Neural cell (in vitro differentiated cells): ENCODE measurements around the gene LIMCH1. TPM values are rescaled to one million over a fixed set of nuclear protein-coding genes. Genes with fewer than 3 reads are reported as not detected.

Experiments used
- H2AFZ ChIP-seq: fragments of 200-600, 300-800 bp; sonication (generic), shearing (Covaris generic); 2 replicates; pipeline ENCODE4 v1.6.0; 2014; ENCODE audit warnings: low read depth, mild to moderate bottlenecking, antibody characterized with exemption, low read length, moderate library complexity
- H3F3A ChIP-seq: fragments of 200-600 bp; shearing (Covaris generic); 2 replicates; pipeline ENCODE4 v1.6.1; 2016; ENCODE audit warnings: mild to moderate bottlenecking, moderate library complexity, mixed read lengths, antibody characterized with exemption, low read length; ENCODE audit not compliant: insufficient read depth, poor library complexity, severe bottlenecking
- H3K27ac ChIP-seq: fragments of 200-600, 300-800 bp; sonication (generic), shearing (Covaris generic); 2 replicates; pipeline ENCODE4 v1.5.1; 2014; ENCODE audit warnings: mild to moderate bottlenecking, low read length, moderate library complexity
- H3K27me3 ChIP-seq: fragments of 300-800, 200-600 bp; sonication (generic), shearing (Covaris generic); 2 replicates; pipeline ENCODE4 v1.6.0; 2014; ENCODE audit warnings: mild to moderate bottlenecking, low read depth, low read length, moderate library complexity; ENCODE audit not compliant: insufficient read depth
- H3K36me3 ChIP-seq: fragments of 300-800, 200-600 bp; sonication (generic), shearing (Covaris generic); 2 replicates; pipeline ENCODE4 v1.5.1; 2014; ENCODE audit warnings: mild to moderate bottlenecking, antibody characterized with exemption, low read length, moderate library complexity; ENCODE audit not compliant: insufficient read depth
- H3K4me2 ChIP-seq: fragments of 300-800, 200-600 bp; sonication (generic), shearing (Covaris generic); 2 replicates; pipeline ENCODE4 v1.6.0; 2014; ENCODE audit warnings: mild to moderate bottlenecking, low read length
- H3K4me3 ChIP-seq: fragments of 300-800, 200-600 bp; sonication (generic), shearing (Covaris generic); 2 replicates; pipeline ENCODE4 v1.5.1; 2014; ENCODE audit warnings: mild to moderate bottlenecking, low read length, moderate library complexity
- H3K79me2 ChIP-seq: fragments of 200-600 bp; shearing (Covaris generic); replicated peaks from 2 replicates; pipeline ENCODE4 v1.6.0; 2014; ENCODE audit warnings: mild to moderate bottlenecking, low read length, moderate library complexity; ENCODE audit not compliant: insufficient read depth
- H3K9ac ChIP-seq: fragments of 300-800, 200-600 bp; sonication (generic), shearing (Covaris generic); 2 replicates; pipeline ENCODE4 v1.6.1; 2016; ENCODE audit warnings: mild to moderate bottlenecking, low read length, mixed read lengths
- H3K9me2 ChIP-seq: fragments of 200-600 bp; shearing (Covaris generic); 2 replicates; pipeline ENCODE4 v1.6.1; 2016; ENCODE audit warnings: mild to moderate bottlenecking, low read length, mixed read lengths; ENCODE audit not compliant: insufficient read depth
- H3K9me3 ChIP-seq: fragments of 200-600, 300-800 bp; sonication (generic), shearing (Covaris generic); 2 replicates; pipeline ENCODE4 v1.6.1; 2016; ENCODE audit warnings: mild to moderate bottlenecking, mixed run types, low read length, moderate library complexity, mixed read lengths
- H4K20me1 ChIP-seq: fragments of 200-600 bp; shearing (Covaris generic); 2 replicates; pipeline ENCODE4 v1.6.1; 2016; ENCODE audit warnings: mild to moderate bottlenecking, mixed run types; ENCODE audit not compliant: insufficient read depth
- EP300 ChIP-seq: fragments of 450-650 bp; conservative IDR thresholded peaks from 2 replicates; pipeline ENCODE4 v1.6.1; 2014; ENCODE audit warnings: antibody characterized with exemption, mild to moderate bottlenecking, moderate library complexity; ENCODE audit not compliant: poor library complexity, severe bottlenecking
- EZH2 ChIP-seq: fragments of 200-600, 300-800 bp; shearing (Covaris generic), sonication (generic); IDR thresholded peaks from 2 replicates; pipeline ENCODE4 v1.6.1; 2014; ENCODE audit warnings: antibody characterized with exemption, low read length, borderline replicate concordance, mild to moderate bottlenecking; ENCODE audit not compliant: insufficient read depth, poor library complexity, severe bottlenecking
- MXI1 ChIP-seq: fragments of 450-650 bp; conservative IDR thresholded peaks from 2 replicates; pipeline ENCODE4 v1.6.1; 2014; ENCODE audit warnings: antibody characterized with exemption, mild to moderate bottlenecking; ENCODE audit not compliant: poor library complexity, severe bottlenecking
- POLR2AphosphoS5 ChIP-seq: IDR thresholded peaks from 2 replicates; pipeline ENCODE4 v1.6.1; 2012
- RAD21 ChIP-seq: fragments of 450-650 bp; conservative IDR thresholded peaks from 2 replicates; pipeline ENCODE4 v1.6.1; 2014; ENCODE audit warnings: antibody characterized with exemption, mild to moderate bottlenecking, moderate library complexity
- SMC3 ChIP-seq: fragments of 450-650 bp; conservative IDR thresholded peaks from 2 replicates; pipeline ENCODE4 v1.6.1; 2014; ENCODE audit warnings: antibody characterized with exemption, mild to moderate bottlenecking, moderate library complexity; ENCODE audit not compliant: poor library complexity
- TAF1 ChIP-seq: IDR thresholded peaks from 2 replicates; pipeline ENCODE4 v1.6.1; 2012; ENCODE audit warnings: low read depth
- polyA plus RNA-seq: library from polyadenylated mRNA; depleted of rRNA; stranded (reverse); fragments of >200 nt; gene quantifications from 2 replicates; pipeline ENCODE4 v1.2.3, GENCODE V29; 2014
- TF ChIP-seq, protein P1 (sequence below): IDR thresholded peaks from 2 replicates; pipeline ENCODE4 v1.6.1; 2012; ENCODE audit warnings: borderline replicate concordance
- TF ChIP-seq, protein P2 (sequence below): fragments of 450-650 bp; IDR thresholded peaks from 2 replicates; pipeline ENCODE4 v1.5.1; 2014; ENCODE audit warnings: antibody characterized with exemption, mild to moderate bottlenecking, moderate library complexity; ENCODE audit not compliant: poor library complexity, severe bottlenecking

LIMCH1 gene
- polyA plus RNA-seq, 1 donor from 2014 or later: 9.1 TPM

DNA sequence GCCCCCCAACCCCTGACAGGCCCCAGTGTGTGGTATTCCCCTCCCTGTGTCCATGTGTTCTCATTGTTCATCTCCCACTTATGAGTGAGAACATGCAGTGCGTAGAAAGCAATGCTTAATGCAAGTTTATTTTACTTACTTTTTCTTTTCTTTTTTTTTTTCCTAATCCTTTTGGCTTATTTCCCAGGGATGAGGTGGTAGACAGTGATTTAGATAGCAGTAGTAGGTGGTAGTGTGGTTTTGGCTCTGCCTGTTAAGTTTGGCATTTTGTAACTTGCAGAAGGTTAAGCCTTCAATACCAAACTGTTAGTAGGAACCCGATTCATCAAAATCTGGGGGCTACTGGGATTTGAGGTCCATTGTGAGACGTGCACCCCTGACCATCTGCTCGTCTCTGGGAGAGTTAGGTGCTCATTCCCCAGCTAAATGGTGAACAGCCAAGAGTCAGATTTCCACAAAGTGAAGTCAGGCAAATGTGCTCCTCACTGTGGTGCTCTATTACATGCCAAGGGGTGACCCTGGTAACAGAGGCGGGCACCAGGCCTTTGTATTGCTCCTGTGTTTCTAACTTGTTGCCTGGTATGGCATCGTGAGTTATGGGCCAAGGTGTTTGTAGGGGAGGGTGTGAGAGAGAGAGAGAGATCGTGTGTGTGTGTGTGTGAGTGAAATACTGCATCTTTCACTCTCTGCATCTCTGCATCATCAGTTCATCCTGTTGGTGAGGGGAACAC is 140.3 kb downstream of the LIMCH1 start:
- H3F3A ChIP-seq: no peaks in the 10 kb centered on the region
- H3K4me2 ChIP-seq: no peak overlapping the region
- TF ChIP-seq, protein P1, sequence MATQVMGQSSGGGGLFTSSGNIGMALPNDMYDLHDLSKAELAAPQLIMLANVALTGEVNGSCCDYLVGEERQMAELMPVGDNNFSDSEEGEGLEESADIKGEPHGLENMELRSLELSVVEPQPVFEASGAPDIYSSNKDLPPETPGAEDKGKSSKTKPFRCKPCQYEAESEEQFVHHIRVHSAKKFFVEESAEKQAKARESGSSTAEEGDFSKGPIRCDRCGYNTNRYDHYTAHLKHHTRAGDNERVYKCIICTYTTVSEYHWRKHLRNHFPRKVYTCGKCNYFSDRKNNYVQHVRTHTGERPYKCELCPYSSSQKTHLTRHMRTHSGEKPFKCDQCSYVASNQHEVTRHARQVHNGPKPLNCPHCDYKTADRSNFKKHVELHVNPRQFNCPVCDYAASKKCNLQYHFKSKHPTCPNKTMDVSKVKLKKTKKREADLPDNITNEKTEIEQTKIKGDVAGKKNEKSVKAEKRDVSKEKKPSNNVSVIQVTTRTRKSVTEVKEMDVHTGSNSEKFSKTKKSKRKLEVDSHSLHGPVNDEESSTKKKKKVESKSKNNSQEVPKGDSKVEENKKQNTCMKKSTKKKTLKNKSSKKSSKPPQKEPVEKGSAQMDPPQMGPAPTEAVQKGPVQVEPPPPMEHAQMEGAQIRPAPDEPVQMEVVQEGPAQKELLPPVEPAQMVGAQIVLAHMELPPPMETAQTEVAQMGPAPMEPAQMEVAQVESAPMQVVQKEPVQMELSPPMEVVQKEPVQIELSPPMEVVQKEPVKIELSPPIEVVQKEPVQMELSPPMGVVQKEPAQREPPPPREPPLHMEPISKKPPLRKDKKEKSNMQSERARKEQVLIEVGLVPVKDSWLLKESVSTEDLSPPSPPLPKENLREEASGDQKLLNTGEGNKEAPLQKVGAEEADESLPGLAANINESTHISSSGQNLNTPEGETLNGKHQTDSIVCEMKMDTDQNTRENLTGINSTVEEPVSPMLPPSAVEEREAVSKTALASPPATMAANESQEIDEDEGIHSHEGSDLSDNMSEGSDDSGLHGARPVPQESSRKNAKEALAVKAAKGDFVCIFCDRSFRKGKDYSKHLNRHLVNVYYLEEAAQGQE: no peak
- TF ChIP-seq, protein P2, sequence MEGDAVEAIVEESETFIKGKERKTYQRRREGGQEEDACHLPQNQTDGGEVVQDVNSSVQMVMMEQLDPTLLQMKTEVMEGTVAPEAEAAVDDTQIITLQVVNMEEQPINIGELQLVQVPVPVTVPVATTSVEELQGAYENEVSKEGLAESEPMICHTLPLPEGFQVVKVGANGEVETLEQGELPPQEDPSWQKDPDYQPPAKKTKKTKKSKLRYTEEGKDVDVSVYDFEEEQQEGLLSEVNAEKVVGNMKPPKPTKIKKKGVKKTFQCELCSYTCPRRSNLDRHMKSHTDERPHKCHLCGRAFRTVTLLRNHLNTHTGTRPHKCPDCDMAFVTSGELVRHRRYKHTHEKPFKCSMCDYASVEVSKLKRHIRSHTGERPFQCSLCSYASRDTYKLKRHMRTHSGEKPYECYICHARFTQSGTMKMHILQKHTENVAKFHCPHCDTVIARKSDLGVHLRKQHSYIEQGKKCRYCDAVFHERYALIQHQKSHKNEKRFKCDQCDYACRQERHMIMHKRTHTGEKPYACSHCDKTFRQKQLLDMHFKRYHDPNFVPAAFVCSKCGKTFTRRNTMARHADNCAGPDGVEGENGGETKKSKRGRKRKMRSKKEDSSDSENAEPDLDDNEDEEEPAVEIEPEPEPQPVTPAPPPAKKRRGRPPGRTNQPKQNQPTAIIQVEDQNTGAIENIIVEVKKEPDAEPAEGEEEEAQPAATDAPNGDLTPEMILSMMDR: no peak
- no peak for TF ChIP-seq EP300
- no peak for TF ChIP-seq SMC3
- TF ChIP-seq MXI1: no peak
- no peak for TF ChIP-seq TAF1
- TF ChIP-seq RAD21: no peak
- TF ChIP-seq POLR2AphosphoS5: no peak
- TF ChIP-seq EZH2: no peak
- H3K27ac ChIP-seq: no peak overlapping the region
- no peak overlapping the region for H3K4me3 ChIP-seq
- no peaks in the 10 kb centered on the region for H3K9me2 ChIP-seq
- no peaks in the 10 kb centered on the region for H3K79me2 ChIP-seq
- H3K9me3 ChIP-seq: no peaks in the 10 kb centered on the region
- H3K9ac ChIP-seq: no peak overlapping the region
- H3K36me3 ChIP-seq: no peaks in the 10 kb centered on the region
- H3K27me3 ChIP-seq: no peaks in the 10 kb centered on the region
- H2AFZ ChIP-seq: no peak overlapping the region
- H4K20me1 ChIP-seq: no peaks in the 10 kb centered on the region

DNA sequence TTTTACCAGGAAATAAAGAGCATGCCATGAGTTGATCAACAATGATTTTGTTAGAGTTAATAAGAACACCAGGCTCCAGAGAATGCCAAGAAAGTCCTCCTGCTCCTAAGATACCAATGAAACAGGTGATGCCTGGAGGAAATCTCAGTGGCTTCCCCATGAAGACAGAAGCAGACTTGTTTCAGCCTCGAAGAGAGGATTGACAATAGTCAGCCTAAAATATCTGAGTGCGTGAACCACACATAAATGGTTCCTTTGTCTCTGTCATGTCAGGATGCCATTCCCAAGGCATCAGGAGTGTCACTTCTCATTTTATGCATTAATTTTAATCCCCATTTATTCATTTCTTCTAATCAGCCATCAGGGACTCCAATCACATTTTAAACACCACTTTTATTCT is 141.0 kb downstream of the LIMCH1 start:
- Histone ChIP-seq H3K27me3 (no peaks in the 10 kb centered on the region), H4K20me1 (no peaks in the 10 kb centered on the region), H3K4me2 (no peak overlapping the region), H3K4me3 (no peak overlapping the region), H3F3A (no peaks in the 10 kb centered on the region), H2AFZ (no peak overlapping the region), H3K9me3 (no peaks in the 10 kb centered on the region), H3K9ac (no peak overlapping the region), H3K79me2 (no peaks in the 10 kb centered on the region), H3K36me3 (no peaks in the 10 kb centered on the region), H3K27ac (no peak overlapping the region), H3K9me2 (no peaks in the 10 kb centered on the region)
- no peak for TF ChIP-seq EZH2
- TF ChIP-seq POLR2AphosphoS5: no peak
- TF ChIP-seq MXI1: no peak
- no peak for TF ChIP-seq RAD21
